Measurements from ENCODE around the gene HLA-DPB1.
"Not testable (repeated sequence)": the region's sequence is repeated elsewhere in the genome, so short reads cannot be mapped to it uniquely, and the experiment has no call there.

Gene HLA-DPB1

GRCh38 chr6:33061987-33062386 lies 13.8 kb upstream of the HLA-DPB1 start:
- CTCF ChIA-PET = no interaction called here
- DNase-seq (ENCODE audit: low spot score) = no peak
- no peak for TF ChIP-seq CTCF (conservative IDR thresholded peaks at IDR 0.05; ENCODE audit: low read depth)
- POLR2A ChIA-PET (ENCODE audit: low non-redundant PET) = no interaction called here
- H3K27ac ChIP-seq = no peak overlapping the region

- POLR2A ChIA-PET (ENCODE audit: low non-redundant PET); CTCF ChIA-PET; H3K27ac ChIP-seq; DNase-seq (ENCODE audit: low spot score): not testable (repeated sequence)
Measured at GRCh38 chr6:33063435-33063834, 12.4 kb upstream of the HLA-DPB1 start.

DNA sequence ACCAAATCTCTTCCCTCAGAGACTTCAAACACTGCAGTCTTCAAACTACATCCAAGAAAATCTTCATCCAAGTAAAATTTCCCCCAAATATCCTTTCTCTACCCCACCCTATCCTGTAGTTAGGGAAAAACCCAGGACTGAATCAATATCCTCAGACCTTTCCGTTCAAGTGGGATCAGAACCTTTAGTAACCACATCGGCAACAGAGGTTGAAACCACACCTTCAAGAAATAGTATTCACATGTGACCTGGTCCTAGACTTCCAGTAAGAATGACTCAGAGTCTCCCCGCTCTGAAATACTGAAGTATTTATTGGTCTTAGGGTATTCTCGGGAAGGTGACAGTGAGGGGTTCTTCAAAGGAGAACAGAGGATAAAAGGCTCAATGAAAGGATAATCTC lies 11.1 kb upstream of the HLA-DPB1 start:
- H3K27ac ChIP-seq = no peak overlapping the region
- no peak for TF ChIP-seq CTCF (conservative IDR thresholded peaks at IDR 0.05; ENCODE audit: low read depth)
- ChIA-PET CTCF (no interaction called here), POLR2A (ENCODE audit: low non-redundant PET) (no interaction called here)
- DNase-seq (ENCODE audit: low spot score) = no peak

GRCh38 chr6:33065312-33065711 lies 10.5 kb upstream of the HLA-DPB1 start:
- no peak overlapping the region for H3K27ac ChIP-seq
- CTCF ChIA-PET = no interaction called here
- POLR2A ChIA-PET (ENCODE audit: low non-redundant PET) = no interaction called here
- DNase-seq (ENCODE audit: low spot score) = no peak
- TF ChIP-seq CTCF (conservative IDR thresholded peaks at IDR 0.05; ENCODE audit: low read depth) = no peak

- no peak overlapping the region for H3K27ac ChIP-seq
- CTCF ChIA-PET = no interaction called here
- no peak for TF ChIP-seq CTCF (conservative IDR thresholded peaks at IDR 0.05; ENCODE audit: low read depth)
- POLR2A ChIA-PET (ENCODE audit: low non-redundant PET) = no interaction called here
- DNase-seq (ENCODE audit: low spot score) = no peak
Measured at GRCh38 chr6:33066917-33067521, 8.8 kb upstream of the HLA-DPB1 start.

DNA sequence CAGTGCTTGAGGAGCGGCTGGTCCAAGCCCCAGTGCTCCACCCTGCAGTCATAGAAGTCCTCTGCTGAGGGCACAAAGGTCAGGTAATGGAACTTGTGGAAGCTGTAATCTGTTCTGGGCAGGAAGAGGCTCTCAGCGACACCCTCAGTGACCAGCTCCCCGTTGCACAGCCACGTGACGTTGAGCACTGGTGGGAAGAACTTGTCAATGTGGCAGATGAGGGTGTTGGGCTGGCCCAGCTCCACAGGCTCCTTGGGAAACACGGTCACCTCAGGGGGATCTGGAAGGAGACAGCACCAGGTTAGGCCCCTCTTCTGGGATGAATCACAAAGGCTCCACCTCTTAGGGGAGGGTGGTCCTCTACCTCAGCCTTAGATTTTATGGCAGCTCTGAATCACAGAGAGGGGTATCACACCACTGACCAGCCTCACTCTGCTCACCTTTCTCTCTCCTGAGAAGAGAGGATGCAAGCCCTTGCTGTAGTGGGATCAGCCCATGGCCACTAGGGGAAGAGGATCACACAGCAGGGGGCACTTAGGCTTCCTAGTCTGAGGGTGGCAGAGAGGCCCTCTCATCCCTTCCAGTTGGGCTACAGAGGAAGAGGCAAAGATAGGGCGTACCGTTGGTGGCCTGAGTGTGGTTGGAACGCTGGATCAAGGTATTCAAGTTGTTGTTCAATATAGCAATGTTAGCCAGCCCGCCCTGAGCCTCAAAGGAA lies 6.6 kb upstream of the HLA-DPB1 start:
- CTCF ChIA-PET = interaction anchor here (0.6 kb wide), 1 partner anchor 814 kb away, joined by 5 read pairs; no protein-coding TSS in a partner anchor
- POLR2A ChIA-PET (ENCODE audit: low non-redundant PET) = no interaction called here
- no peak for DNase-seq (ENCODE audit: low spot score)
- H3K27ac ChIP-seq = no peak overlapping the region
- no peak for TF ChIP-seq CTCF (conservative IDR thresholded peaks at IDR 0.05; ENCODE audit: low read depth)

GRCh38 chr6:33070909-33071308 lies 4.9 kb upstream of the HLA-DPB1 start:
- no peak overlapping the region for H3K27ac ChIP-seq

More at GRCh38 chr6:33070909-33071308, 4.9 kb upstream of the HLA-DPB1 start:
- ChIA-PET POLR2A (ENCODE audit: low non-redundant PET) (no interaction called here), CTCF (no interaction called here)
- TF ChIP-seq CTCF (conservative IDR thresholded peaks at IDR 0.05; ENCODE audit: low read depth) = no peak
- no peak for DNase-seq (ENCODE audit: low spot score)
